Skin epidermis (tissue), 12 donors: ENCODE measurements around the gene PPP6R3.

Experiments used
- H3K27ac ChIP-seq, 21 experiments: fragments of 200-600 bp; sonication (generic) in 11 of 21; one replicate each; pipeline ENCODE4 v1.5.0; 2020; ENCODE audit warnings: mild to moderate bottlenecking in 3 of 21, inconsistent platforms in 2 of 21, moderate library complexity in 2 of 21
- H3K4me3 ChIP-seq, 7 experiments: fragments of 200-600 bp; sonication (generic) in 2 of 7; one replicate each; pipeline ENCODE4 v1.5.0; 2020; ENCODE audit warnings: inconsistent platforms in 2 of 7, mild to moderate bottlenecking in 2 of 7, moderate library complexity in 1 of 7

PPP6R3 gene

DNA sequence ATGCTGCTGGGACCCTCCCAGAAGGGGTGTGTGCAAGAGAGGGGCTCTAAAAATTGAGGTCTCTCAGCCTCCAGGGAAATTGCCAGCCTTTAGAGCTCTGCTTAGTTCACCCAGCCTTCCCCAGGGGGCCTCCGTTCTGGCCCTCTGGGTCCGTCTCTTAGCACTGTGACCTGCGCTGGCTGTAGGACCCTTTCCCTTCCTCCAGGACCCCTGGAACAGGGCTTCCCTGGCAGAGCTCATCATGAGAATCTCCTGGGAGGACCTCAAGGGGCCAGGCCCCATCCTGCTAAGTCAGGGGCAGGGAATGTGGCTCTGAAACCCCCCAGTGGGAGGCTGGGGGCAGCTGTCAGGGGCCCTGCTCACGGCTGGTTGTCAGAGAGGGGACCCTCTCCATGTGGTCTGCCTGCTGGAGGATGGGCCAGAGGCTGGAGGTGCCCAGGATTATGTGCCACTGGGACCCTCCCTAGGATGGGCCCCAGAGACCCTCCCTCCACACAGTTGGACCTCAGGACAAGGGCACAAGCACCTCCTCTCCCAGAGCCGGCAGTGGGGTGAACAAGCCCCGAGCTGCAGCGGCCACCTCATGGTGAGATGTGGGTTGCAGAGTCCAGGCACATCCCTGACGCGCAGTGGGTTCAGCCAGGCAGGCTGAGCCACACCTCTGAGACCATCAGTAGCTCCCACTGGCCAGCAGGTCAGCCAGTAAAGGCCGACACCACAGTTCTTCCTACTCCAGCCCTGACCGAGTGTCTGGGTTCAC, 196.6 kb downstream of the PPP6R3 start:
- Histone ChIP-seq H3K4me3 (no peak overlapping the region), H3K27ac (no peak overlapping the region)

DNA sequence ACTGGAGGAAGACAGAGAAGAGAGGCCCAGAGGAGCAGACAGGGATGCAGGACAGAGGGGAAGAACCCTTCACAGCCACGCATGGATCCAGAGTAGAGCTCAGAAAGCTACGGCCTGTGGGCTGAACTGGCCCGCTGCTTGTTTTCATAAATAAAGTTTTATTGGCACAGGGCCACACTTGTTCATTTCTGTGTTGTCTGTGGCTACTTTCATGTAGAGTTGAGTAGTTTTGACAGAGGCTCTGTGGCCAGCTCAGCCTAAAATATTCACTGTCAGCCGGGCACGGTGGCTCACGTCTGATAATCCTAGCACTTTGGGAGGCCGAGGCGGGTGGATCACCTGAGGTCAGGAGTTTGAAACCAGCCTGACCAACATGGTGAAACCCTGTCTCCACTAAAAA, 197.5 kb downstream of the PPP6R3 start:
- Histone ChIP-seq H3K27ac (no peak overlapping the region), H3K4me3 (no peak overlapping the region)

DNA sequence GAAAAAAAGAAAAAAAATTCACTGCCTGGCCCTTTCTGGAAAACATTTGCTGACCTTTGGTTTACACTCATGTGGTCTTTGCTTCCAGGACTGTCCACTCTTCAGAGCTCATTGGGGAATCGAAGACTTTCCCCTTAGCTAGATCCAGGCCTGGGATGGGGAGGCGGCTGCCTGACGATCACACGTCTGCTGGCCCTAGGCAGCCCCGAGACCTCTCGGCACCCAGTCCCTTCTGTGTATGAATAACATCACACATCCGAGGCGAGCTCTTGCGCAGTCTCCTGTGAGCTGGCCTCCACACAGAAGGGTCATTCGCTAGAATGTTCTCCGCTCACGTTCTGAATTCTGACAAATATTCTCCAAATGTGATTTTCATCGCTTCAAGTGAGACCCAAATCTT, 198.1 kb downstream of the PPP6R3 start:
- H3K27ac ChIP-seq, result peak overlapping the region in 1 of 21 experiments; percentile 17
- no peak overlapping the region for H3K4me3 ChIP-seq

DNA sequence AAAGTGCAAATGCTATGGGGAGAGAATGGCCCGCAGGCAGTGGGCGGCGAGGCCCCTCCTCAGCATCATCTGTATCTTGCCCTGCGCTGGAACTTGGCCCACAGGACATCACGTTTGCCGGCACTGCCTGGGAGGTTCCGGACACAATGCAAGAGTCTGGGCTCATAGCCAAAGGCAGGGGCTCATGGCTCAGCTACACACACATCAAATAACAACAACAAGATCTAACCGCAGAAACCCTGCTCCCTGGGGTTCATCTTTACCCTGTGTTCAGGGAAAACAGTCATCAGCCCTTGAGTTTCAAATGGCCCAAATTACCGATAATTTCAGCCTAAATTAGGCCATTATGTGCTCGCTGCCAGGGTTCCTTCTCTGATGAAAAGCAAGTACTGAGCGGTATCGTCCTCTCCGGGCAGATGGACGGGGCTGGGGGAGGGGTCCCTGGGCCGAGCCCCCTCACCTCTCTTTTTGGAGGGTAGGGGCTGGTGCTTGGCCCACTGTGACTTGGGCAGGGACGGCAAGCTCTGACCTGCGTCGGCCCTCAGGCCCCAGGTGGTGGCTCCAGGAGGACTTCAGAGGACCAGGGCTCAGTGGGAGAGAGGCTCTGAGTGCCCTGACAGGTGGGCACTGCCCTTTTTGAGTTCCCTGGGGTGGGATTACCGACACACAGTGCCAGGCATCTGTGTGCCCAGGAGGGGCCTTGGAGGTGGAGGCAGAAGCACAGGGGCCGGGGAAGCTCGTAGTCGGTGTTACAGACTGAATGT, 198.8 kb downstream of the PPP6R3 start:
- Histone ChIP-seq H3K27ac (peak overlapping the region in 7 of 21 experiments; percentile 5 to 72 (median 29)), H3K4me3 (no peak overlapping the region)

DNA sequence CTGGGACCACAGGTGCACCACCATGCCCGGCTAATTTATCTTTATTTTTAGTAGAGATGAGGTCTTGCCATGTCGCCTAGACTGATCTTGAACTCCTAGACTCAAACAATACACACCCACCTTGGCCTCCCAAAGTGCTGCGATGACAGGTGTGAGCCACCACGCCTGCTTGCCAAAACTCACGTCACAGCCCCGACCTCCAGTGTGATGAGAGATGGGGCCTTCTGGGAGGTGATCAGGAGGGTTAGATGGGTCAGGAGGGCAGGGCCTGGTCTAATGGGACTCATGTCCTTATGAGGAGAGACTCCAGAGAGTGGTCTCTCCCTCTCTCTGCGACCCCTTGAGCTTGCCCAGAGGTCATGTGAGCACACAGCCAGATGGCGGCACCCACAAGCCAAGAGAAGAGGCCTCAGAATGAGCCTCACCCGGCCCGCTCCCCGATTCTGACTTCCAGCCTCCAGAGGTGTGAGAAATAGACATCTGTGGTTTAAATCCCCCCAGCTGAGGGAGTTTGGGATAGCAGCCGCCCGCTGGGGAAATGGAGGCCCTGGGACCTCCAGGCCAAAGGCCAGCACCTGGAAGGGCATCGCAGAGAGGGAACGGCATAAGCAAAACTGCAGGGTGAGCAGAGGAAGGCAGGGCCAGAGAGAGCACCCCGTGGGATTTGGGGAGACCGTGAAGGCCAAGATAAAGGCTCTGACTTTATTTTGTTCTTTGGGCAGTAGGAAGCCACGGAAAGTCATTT, 199.7 kb downstream of the PPP6R3 start:
- peak overlapping the region in 1 of 21 experiments; percentile 32 for H3K27ac ChIP-seq
- H3K4me3 ChIP-seq, result no peak overlapping the region

DNA sequence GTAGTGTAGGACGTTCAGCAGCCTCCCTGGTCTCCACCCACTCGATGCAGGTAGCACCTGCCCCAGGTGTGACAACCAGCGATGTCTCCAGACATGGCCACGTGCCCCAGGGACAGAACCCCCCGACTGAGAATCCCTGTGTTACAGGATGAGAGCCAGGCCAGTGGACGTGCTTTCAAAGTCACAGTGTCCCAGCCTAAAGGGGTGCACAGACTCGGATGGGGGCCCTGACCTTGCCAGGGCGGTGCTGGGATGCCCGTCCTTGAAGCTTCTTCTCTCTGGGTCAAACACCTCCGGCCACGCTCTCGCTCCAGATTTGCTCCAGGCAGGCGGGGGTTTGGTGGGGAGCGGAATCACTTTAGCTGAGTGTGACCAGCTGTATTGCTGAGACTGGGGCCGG, 200.5 kb downstream of the PPP6R3 start:
- Histone ChIP-seq H3K27ac (no peak overlapping the region), H3K4me3 (no peak overlapping the region)

DNA sequence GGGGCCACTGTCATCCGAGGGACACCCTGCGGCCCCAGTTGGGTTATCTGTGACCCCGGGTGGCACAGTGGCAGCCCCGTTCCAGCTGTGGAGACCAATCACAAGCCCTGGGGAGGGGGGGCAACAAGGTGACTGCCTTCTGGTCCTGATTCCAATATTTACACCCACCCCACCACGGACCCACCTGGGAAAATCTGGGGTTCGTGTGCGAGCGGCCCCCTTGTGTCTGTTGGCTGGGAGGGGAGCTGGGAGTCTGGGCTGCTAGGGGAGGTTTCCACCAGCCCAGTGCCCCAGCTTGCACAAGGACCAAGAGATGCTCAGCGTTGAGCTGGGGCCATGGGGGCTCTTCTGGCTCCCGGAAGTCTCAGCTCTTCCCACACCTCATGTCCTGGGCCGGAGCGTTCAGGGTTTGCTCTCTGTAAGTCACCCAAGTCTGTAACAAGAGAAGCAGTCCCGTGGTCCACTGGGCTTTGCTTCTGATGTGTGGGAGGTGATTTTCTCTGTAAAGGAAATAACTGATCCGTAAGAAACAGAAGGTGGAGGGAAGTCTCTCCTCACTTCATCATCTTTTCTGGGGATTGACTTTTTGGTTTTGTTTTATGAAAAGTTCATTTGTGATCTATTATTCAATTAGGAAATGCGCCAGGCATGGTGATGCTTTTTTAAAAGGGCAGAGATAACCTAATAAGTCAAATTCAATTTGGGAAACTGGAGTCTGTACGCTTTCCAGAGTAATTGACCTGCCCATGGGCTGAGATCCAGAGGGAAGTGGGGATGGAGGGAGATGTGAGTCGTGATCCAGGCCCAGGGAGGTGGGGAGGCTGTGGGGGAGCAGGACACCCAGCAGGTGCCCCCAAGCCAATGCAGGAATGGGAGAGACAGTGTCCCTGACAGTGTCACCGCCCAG, 201.4 kb downstream of the PPP6R3 start:
- H3K27ac ChIP-seq, result no peak overlapping the region
- H3K4me3 ChIP-seq, result no peak overlapping the region

DNA sequence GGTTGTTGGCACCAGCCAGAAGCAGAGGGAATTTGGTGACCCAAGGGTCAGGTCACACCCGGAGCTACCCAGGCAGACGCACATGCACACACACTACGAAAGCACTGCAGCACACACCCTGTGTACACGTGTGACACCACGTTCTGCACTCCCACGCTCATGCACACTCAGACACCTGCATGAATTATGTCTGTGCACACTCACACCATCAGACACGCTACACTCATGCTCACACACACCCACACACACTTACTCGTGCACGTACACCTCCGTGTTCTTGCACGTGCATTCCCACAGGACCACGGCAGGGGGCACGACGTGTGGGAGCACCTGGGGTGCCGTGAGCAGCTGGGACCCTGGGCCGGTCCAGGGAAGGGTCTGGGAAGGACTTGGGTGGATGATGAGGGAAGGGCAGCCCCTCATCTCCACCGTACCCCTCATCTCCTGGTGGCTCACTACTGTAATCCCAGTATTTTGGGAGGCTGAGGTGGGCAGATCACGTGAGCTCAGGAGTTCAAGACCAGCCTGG, 203.0 kb downstream of the PPP6R3 start:
- H3K27ac ChIP-seq, result no peak overlapping the region
- H3K4me3 ChIP-seq, result no peak overlapping the region

DNA sequence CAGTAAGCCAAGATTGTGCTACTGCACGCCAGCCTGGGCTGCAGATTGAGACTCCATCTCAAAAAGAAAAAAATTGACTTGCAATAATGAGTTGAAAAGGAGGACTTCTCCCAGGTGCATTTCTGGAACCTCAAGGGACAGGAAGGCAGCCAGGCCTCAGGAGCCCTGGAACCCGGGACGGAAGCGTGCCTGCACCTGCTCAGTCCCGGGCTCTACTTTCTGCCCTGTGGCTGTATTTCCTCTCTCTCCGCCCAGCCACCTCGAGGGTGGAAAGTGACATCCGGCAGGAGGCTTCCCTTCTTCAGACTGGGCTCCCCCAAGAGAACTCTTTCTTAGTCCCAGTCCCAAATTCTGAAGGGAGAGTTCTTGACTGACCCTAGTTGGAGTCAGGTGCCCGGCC, 203.6 kb downstream of the PPP6R3 start:
- Histone ChIP-seq H3K27ac (no peak overlapping the region), H3K4me3 (no peak overlapping the region)

DNA sequence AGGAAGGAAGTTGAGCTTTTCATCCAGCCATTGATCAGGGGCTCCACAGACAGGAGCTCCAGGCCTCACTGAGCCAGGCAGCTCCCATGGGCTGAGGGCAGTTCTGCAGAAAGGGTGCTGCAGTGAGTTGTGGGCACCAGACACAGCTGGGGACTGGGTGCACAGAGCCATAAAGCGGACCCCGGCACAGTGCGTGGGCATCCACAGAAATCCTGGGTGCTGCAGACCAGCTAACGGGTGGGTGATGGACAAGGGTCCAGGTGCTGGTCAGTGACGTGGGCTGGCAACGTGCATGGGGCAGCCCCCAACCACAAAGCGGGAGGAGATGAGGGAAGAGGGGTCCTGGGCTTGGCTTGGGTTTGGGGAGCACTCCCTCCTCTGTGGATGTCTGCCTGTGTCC, 204.4 kb downstream of the PPP6R3 start:
- Histone ChIP-seq H3K27ac (no peak overlapping the region), H3K4me3 (no peak overlapping the region)
